ENCODE data around the gene DGKK. TPM values are rescaled to one million over a fixed set of nuclear protein-coding genes. Genes with fewer than 3 reads are reported as not detected.

The DGKK gene
- total RNA-seq (ENCODE audit: low replicate concordance), result 0.19 and 0.21 TPM in 2 replicates

GRCh38 chrX:50470103-50471031 is at the start of gene DGKK:
Gene DGKK (minus strand): TSS chrX:50470825. CDS start chrX:50470678, 147 bp downstream.
- H3K27me3 ChIP-seq, result peaks cover 76% of the 10 kb centered on the region

GRCh38 chrX:50514811-50515210 is 44.2 kb upstream of the DGKK start:
- no peak for TF ChIP-seq EZH2phosphoT487 (IDR thresholded peaks at IDR 0.05)
- no peak for TF ChIP-seq EZH2 (IDR thresholded peaks at IDR 0.05)
- no peak for TF ChIP-seq CTCF (IDR thresholded peaks at IDR 0.05)
- H3K27ac ChIP-seq, result no peak overlapping the region
- no peak overlapping the region for H3K4me2 ChIP-seq
- no peak for DNase-seq (ENCODE audit: low spot score)
- H3K4me1 Mint-ChIP-seq, result no peaks in the 10 kb centered on the region
- H3K36me3 ChIP-seq, result no peaks in the 10 kb centered on the region
- H3F3A ChIP-seq (ENCODE audit: low read depth), result no peaks in the 10 kb centered on the region
- no peak overlapping the region for H3K9ac ChIP-seq
- no peak overlapping the region for H3K4me3 ChIP-seq
- peaks cover 19% of the 10 kb centered on the region for H3K9me3 ChIP-seq (ENCODE audit: low read depth)
- H3K4me1 ChIP-seq, result no peaks in the 10 kb centered on the region
- H3K27ac Mint-ChIP-seq, result no peak overlapping the region
- no peaks in the 10 kb centered on the region for H3K27me3 ChIP-seq
- H3K27me3 Mint-ChIP-seq (ENCODE audit: insufficient read depth, low read depth), result no peaks in the 10 kb centered on the region
- peaks cover 4% of the 10 kb centered on the region for H3K9me3 Mint-ChIP-seq
- no peaks in the 10 kb centered on the region for H4K20me1 ChIP-seq (ENCODE audit: low read depth)
- no peaks in the 10 kb centered on the region for H3K36me3 Mint-ChIP-seq
- H3K79me2 ChIP-seq (ENCODE audit: low read depth), result no peaks in the 10 kb centered on the region
- no peak overlapping the region for H2AFZ ChIP-seq (replicated peaks)
- no peak overlapping the region for H3K4me3 Mint-ChIP-seq

More at GRCh38 chrX:50470103-50471031, at the start of gene DGKK:
- H3K4me3 Mint-ChIP-seq, result peak within 1 kb of the TSS; percentile 82
- Histone ChIP-seq H3K9me3 (ENCODE audit: low read depth) (no peaks in the 10 kb centered on the region), H3F3A (ENCODE audit: low read depth) (peaks cover 10% of the 10 kb centered on the region), H3K4me3 (peak within 1 kb of the TSS; percentile 50), H2AFZ (replicated peaks) (peak within 1 kb of the TSS; percentile 68), H4K20me1 (ENCODE audit: low read depth) (no peaks in the 10 kb centered on the region), H3K4me1 (peaks cover 3% of the 10 kb centered on the region), H3K9ac (no peak within 1 kb of the TSS), H3K36me3 (no peaks in the 10 kb centered on the region), H3K27ac (no peak within 1 kb of the TSS), H3K79me2 (ENCODE audit: low read depth) (no peaks in the 10 kb centered on the region), H3K4me2 (peak within 1 kb of the TSS; percentile 78)
- H3K4me1 Mint-ChIP-seq, result peaks cover 10% of the 10 kb centered on the region
- no peak within 1 kb of the TSS for H3K27ac Mint-ChIP-seq
- H3K36me3 Mint-ChIP-seq, result no peaks in the 10 kb centered on the region
- no peak for TF ChIP-seq EZH2phosphoT487 (IDR thresholded peaks at IDR 0.05)
- peak; percentile 49 for TF ChIP-seq EZH2 (IDR thresholded peaks at IDR 0.05)
- DNase-seq (ENCODE audit: low spot score), result peak; percentile 85
- H3K27me3 Mint-ChIP-seq (ENCODE audit: insufficient read depth, low read depth), result peaks cover 40% of the 10 kb centered on the region
- peaks cover 10% of the 10 kb centered on the region for H3K9me3 Mint-ChIP-seq

- H3K27ac Mint-ChIP-seq, result no peak overlapping the region
- H3K27me3 ChIP-seq, result no peaks in the 10 kb centered on the region
- H3K4me2 ChIP-seq, result peak overlapping the region; percentile 11
- TF ChIP-seq EZH2 (IDR thresholded peaks at IDR 0.05) (no peak), EZH2phosphoT487 (IDR thresholded peaks at IDR 0.05) (no peak)
- H3K4me3 ChIP-seq, result no peak overlapping the region
- no peaks in the 10 kb centered on the region for H4K20me1 ChIP-seq (ENCODE audit: low read depth)
- no peak overlapping the region for H2AFZ ChIP-seq (replicated peaks)
- H3K9me3 Mint-ChIP-seq, result no peaks in the 10 kb centered on the region
- H3K4me3 Mint-ChIP-seq, result no peak overlapping the region
- H3K79me2 ChIP-seq (ENCODE audit: low read depth), result no peaks in the 10 kb centered on the region
- no peaks in the 10 kb centered on the region for H3F3A ChIP-seq (ENCODE audit: low read depth)
- H3K27me3 Mint-ChIP-seq (ENCODE audit: insufficient read depth, low read depth), result no peaks in the 10 kb centered on the region
- H3K27ac ChIP-seq, result no peak overlapping the region
- peak; percentile 48 for DNase-seq (ENCODE audit: low spot score)
- H3K36me3 ChIP-seq, result no peaks in the 10 kb centered on the region
- H3K36me3 Mint-ChIP-seq, result no peaks in the 10 kb centered on the region
- H3K9ac ChIP-seq, result no peak overlapping the region
- H3K4me1 Mint-ChIP-seq, result no peaks in the 10 kb centered on the region
- H3K9me3 ChIP-seq (ENCODE audit: low read depth), result no peaks in the 10 kb centered on the region
- no peaks in the 10 kb centered on the region for H3K4me1 ChIP-seq
Measured at GRCh38 chrX:50497114-50497513, 26.5 kb upstream of the DGKK start.

- Mint-ChIP-seq H3K4me1 (no peaks in the 10 kb centered on the region), H3K27me3 (ENCODE audit: insufficient read depth, low read depth) (no peaks in the 10 kb centered on the region), H3K36me3 (no peaks in the 10 kb centered on the region), H3K27ac (no peak overlapping the region), H3K4me3 (no peak overlapping the region), H3K9me3 (no peaks in the 10 kb centered on the region)
- DNase-seq (ENCODE audit: low spot score), result no peak
- H4K20me1 ChIP-seq (ENCODE audit: low read depth), result no peaks in the 10 kb centered on the region
- no peak overlapping the region for H3K4me2 ChIP-seq
- H3K27ac ChIP-seq, result no peak overlapping the region
- no peaks in the 10 kb centered on the region for H3K9me3 ChIP-seq (ENCODE audit: low read depth)
- H3K9ac ChIP-seq, result no peak overlapping the region
- no peak overlapping the region for H3K4me3 ChIP-seq
- H3K36me3 ChIP-seq, result no peaks in the 10 kb centered on the region
- H2AFZ ChIP-seq (replicated peaks), result no peak overlapping the region
- no peaks in the 10 kb centered on the region for H3K4me1 ChIP-seq
- no peaks in the 10 kb centered on the region for H3K27me3 ChIP-seq
- H3F3A ChIP-seq (ENCODE audit: low read depth), result no peaks in the 10 kb centered on the region
- TF ChIP-seq EZH2 (IDR thresholded peaks at IDR 0.05), result no peak
- TF ChIP-seq EZH2phosphoT487 (IDR thresholded peaks at IDR 0.05), result no peak
- TF ChIP-seq CTCF (IDR thresholded peaks at IDR 0.05), result no peak
- no peaks in the 10 kb centered on the region for H3K79me2 ChIP-seq (ENCODE audit: low read depth)
Measured at GRCh38 chrX:50495616-50496015, 25.0 kb upstream of the DGKK start.

Data from neural progenitor cell (in vitro differentiated cells).